Myocyte (in vitro differentiated cells): ENCODE results near the gene ANKRD17. TPM values are rescaled to one million over a fixed set of nuclear protein-coding genes. Genes with fewer than 3 reads are reported as not detected.
"Not testable (repeated sequence)": the region's sequence is repeated elsewhere in the genome, so short reads cannot be mapped to it uniquely, and the experiment has no call there.

Experiments used
- DNase-seq: peaks from one replicate; pipeline ENCODE4 v3.0.0-alpha.2; 2012; ENCODE audit warnings: low read depth
- polyA plus RNA-seq: library from polyadenylated mRNA; unstranded; fragments of >200 nt; gene quantifications from one replicate; pipeline ENCODE4 v1.2.1, GENCODE V29; 2012; ENCODE audit warnings: missing spikeins
- total RNA-seq: library from RNA; depleted of rRNA; stranded (reverse); fragments of >200 nt; gene quantifications from 2 replicates; pipeline ENCODE4 v1.2.3, GENCODE V29; 2014

Gene ANKRD17
- total RNA-seq = 59.6 and 64.9 TPM in 2 replicates
- polyA plus RNA-seq = 21.7 TPM

DNA sequence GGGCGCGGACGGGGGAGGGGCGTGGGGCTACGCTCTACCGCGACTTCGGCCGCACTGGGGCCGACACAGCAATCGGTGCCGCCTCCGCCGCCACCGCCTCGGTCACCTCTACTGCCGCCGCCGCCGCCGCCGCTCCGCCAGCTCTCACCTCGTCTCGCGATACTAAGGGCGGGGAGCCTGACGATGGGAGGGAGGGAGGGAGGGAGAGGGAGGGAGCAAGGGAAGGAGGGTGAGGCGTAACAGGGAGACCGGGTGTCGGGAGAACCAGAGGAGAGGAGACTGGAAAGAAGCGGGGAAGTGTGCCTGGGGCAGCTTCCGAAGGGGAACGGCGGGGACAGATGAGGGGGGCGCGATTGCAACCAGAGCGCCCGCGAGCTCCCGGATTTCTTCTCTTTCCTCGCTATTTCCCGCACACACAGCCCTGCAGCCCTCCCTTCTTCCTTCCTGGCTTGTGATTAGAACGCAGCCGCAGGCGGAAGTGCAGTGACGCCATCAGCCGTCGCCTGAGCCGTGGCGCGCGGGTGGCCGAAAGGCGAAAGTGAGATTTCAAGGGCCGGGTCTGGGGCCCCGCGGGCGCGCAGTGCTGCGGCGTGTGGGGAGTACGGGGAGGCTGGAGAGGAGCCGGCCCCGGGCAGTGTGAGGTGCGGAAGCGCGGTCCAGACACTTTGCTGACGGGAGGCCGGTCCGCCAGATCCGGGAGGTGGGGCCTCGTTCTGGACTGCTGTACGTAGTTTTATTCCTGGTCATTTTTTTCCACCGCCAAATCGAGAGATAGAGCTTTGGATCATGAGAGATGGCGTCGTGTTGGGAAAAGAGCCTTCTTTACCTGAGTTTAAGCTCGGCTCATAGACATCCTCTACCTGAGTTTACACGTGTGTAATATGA lies at the start of gene ANKRD17:
Gene ANKRD17 (minus strand): TSS at position 113 of the 885 bp plus-strand sequence. CDS start 130 bp downstream, outside the sequence.
- DNase-seq = peak; percentile 95

- DNase-seq = peak; percentile 31
These were observed 49.7 kb upstream of the ANKRD17 start for GRCh38 chr4:73308286-73308685.

DNA sequence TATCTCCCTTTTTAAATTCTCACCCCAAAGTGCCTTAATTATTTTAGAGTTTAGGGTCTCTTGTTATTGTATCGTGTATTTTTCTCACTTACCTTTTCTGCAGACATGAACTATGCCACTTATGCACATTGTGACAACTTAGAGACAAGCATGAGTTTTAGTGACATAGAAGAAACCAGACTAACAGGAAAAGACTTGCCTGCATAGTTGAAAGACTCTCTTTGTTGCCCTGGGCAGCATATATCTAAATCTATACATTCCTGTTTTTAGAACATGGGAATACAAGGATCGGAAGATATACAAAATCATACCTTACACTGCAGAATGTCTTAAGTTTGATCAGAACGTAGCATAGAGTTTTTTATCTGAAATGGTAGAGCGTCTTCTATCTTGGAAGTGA lies 45.1 kb upstream of the ANKRD17 start:
- no peak for DNase-seq

- no peak for DNase-seq
These were observed 41.1 kb upstream of the ANKRD17 start for GRCh38 chr4:73299548-73300280.

DNA sequence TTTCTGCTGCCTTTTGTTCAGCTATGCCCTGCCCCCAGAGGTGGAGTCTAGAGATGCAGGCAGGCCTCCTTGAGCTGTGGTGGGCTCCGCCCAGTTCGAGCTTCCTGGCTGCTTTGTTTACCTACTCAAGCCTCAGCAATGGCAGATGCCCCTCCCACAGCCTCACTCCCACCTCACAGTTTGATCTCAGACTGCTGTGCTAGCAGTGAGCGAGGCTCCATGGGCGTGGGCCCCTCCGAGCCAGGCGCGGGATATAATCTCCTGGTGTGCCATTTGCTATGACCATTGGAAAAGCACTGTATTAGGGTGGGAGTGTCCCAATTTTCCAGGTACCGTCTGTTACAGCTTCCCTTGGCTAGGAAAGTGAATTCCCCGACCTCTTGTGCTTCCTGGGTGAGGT lies 34.1 kb upstream of the ANKRD17 start:
- not testable (repeated sequence) for DNase-seq

GRCh38 chr4:73281982-73282381 lies 23.4 kb upstream of the ANKRD17 start:
- DNase-seq = peak; percentile 47

GRCh38 chr4:73281396-73281795 lies 22.8 kb upstream of the ANKRD17 start:
- no peak for DNase-seq

DNA sequence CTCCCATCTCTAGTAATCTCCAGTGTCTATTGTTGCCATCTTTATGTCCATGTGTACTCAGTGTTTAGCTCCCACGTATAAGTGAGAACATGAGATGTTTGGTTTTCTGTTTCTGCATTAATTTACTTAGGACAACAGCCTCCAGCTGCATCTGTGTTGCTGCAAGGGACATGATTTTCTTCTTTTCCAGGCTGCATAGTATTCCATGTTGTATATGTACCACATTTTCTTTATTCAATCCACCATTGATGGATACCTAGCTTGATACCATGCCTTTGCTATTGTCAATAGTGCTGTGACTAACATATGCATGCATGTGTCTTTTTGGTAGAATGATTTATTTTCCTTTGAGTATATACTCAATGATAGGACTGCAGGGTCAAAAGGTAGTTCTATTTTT lies 18.6 kb upstream of the ANKRD17 start:
- DNase-seq = no peak

DNA sequence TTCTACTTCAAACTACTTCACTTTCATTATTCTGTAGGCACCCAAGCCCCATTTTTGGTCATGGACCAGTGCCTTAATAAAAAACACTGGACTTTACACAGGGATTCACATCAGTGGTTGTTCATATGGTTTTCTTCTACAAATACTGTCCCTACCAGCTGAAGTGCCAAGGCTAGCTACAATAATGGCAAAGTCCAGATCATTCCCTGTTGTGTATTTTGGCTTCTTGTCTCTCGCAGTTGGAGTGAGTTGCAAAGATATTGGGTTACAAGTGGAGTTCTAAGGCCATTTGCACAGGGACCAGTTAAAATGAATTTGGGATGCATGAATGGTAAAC lies 16.7 kb upstream of the ANKRD17 start:
- no peak for DNase-seq

GRCh38 chr4:73272816-73273215 lies 14.2 kb upstream of the ANKRD17 start:
- no peak for DNase-seq

DNA sequence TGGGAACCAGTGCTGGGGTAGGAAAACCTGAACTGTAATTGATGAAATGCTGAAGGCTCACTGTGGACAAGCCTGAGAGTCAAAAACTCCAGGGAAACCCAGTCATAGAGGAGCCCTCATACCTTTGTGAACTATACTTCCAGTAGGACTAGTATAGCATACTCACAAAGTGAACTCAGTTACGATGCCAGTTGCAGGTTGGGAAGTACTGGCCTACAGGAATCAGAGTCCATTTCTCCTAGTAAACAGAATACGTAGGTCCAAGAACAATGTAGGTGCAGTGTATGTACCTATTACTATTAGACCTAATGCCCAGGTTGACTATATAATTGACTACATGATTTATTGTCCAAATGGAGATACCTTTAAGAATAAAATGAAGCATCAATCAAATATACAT lies 8.5 kb upstream of the ANKRD17 start:
- DNase-seq = no peak

GRCh38 chr4:73259571-73260090 lies 1.0 kb upstream of the ANKRD17 start:
- no peak for DNase-seq

- no peak for DNase-seq
These were observed 237 bp downstream of the ANKRD17 start for GRCh38 chr4:73258436-73258685.

DNA sequence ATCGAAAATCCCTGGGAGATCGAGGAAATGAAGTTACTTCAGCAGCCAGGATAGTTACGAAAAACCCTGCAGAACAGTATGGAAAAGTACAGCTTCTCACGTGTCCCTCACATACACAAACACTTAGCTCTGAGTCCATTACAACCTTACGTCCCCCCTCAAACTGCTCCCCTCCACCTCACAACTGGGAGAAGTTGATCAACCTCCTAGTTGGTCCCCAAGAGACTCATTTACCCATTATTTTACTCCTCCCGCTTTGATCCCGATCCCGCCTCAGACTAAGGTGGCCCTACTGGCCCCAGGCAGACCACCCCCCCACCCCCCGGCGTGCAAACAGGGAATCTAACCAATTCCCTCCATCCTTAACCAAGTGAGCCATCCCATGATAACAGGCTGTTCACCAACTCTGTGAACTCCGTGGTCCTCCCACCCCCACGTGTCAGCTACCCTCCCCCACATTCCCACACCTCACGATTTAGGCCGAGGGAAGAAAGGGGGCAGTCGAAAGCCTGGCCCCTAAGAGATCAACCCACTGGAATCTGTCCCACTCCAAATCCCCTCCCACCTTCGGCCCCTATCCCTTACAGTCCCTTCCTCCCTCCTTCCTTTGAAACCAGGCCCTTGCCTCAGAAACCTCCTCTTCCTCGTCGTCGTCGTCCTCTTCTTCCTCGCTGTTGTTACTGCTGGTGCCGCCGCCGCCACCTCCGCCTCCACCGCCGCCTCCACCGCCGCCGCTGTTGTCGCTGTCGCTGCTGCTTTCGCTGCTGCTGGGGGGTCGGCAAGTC lies 755 bp downstream of the ANKRD17 start:
- DNase-seq = peak; percentile 44

DNA sequence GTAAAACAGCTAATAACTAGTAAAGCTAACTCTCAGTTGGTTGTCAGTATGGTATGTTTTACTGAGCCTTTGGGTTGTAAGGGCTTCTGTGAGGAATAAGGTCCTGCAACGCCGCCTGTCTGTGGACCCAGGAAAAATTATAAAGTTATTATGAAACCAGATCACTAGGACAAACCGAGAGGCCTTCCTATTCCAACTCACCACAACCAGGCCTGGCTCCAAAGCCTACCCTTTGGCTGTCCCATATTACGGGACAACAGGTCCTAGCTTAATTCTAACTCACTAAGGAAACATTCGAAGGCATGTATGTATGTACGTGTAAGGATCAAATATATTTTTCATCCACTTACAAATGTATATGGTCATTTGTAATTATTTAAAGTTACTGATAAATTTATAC lies 1.4 kb downstream of the ANKRD17 start:
- peak; percentile 89 for DNase-seq

DNA sequence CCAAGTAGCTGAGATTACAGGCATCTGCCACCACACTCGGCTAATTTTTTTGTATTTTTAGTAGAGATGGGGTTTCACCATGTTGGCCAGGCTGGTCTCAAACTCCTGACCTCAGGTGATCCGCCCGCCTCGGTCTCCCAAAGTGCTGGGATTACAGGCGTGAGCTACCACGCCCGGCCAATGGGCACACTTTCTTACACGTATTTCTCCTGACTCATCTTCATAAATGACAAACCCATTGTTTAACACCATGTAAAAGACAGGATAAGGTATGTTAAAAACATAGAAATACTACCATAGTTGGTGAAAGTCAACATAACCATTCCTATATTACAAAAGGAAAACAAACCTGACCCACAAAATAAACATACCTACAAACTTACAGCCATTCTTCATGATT lies 2.8 kb downstream of the ANKRD17 start:
- not testable (repeated sequence) for DNase-seq

GRCh38 chr4:73252001-73252400 lies 6.6 kb downstream of the ANKRD17 start:
- DNase-seq = no peak

DNA sequence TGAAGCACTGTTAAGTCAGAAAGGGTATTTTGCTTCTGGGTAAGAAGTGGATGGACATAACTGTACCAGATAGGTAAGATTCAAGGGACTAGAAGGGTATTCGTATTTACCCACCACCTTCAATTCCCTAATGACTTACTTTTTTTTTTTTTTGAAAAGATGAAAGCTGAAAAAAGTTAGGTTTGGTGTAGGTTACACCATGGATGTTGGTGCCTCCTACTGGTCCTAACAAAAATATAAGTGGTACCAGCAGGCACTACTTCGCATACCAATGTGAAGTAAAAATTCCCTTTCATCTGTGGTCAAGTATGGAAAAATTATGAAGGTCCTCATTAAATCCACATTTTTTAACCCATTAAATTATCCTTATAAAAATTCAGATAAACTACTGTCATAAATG lies 7.2 kb downstream of the ANKRD17 start:
- DNase-seq = no peak

DNA sequence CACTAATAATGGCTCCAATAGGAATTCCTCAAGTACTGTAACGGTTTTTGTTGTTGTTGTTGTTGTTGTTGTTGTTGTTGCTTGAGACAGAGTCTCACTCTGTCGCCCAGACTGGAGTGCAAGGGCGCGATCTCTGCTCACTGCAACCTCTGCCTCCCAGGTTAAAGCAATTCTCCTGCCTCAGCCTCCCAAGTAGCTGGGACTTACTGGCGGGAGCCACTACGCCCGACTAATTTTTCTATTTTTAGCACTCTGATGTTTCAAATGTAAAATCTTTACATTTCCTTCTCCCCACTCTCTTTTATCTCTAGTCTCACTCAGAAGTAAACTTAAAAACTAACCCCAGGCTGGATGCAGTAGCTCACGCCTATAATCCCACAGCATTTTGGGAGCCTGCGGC lies 8.0 kb downstream of the ANKRD17 start:
- DNase-seq = no peak

DNA sequence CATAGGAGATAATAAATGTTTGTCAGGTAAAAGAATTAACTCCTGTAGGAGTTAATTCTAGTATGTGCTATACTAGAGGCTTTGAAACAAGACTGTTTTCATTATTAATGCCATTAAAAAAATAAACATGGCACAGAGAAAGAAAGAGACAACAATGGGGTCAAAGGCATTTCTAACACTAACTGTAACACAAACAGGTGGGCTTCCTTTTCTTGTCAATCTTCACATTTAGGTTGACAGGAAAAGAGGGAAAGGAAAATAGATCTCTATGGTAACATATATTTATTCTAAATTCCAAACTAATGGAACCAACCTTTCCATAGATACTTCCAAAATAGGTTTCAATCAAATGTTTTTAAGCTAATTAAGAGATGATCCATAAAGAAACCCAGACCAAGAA lies 9.8 kb downstream of the ANKRD17 start:
- DNase-seq = no peak

GRCh38 chr4:73248416-73248815 lies 10.2 kb downstream of the ANKRD17 start:
- DNase-seq = no peak

DNA sequence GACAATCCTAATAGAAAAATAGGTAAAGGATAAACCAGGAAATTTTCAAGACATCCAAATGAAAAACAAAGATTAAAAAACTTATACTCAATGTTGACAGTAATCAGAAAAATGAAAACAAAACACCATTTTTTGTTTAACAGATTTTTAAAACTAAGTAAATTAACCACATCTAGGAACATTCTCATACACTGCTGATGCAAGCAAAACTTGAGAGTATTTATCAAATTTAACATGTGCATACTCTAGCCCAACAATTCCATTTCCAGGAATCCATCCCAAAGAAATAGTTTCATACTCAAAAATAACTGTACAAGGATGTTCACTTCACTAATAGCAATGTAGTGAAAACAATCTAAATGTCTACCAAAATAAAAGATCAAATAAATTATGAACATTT lies 11.5 kb downstream of the ANKRD17 start:
- DNase-seq = no peak
